Measurements from ENCODE around the gene ANKRD33.

The ANKRD33 gene

GRCh38 chr12:51905471-51906429 is 17.8 kb downstream of the ANKRD33 start:
- DNase-seq, result no peak

DNA sequence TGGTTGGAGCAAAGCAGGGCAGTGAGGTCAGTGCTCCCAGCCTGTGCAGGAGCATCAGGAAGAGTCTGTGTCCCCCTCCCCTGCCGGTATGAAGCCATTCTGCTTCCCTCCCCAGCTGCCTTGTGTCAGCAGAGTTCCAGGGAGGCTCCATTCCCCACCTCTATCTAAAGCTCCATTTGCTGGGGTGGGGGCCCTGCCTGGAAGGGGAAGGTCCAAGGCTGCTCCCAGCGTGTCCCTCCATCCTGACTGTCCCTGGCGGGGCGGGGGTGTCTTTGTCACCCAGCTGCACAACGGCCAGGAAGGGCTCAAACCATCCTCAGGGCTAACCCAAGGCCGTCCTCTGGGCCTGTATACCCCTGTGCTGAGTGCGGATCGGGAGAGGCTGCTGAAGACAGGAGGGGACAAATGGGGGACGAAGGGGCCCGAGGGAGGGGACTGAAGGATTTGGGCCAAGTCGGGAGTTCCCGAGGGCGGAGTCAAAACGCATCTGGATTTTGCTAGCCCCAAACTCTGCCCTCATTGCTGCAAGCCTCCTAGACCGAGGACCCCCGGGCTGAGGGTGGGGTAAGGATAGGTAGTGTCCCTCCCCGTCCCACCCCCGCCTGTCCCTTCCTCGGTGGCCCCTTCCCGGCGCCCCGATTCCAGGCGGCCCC is 18.7 kb downstream of the ANKRD33 start:
- no peak for DNase-seq

DNA sequence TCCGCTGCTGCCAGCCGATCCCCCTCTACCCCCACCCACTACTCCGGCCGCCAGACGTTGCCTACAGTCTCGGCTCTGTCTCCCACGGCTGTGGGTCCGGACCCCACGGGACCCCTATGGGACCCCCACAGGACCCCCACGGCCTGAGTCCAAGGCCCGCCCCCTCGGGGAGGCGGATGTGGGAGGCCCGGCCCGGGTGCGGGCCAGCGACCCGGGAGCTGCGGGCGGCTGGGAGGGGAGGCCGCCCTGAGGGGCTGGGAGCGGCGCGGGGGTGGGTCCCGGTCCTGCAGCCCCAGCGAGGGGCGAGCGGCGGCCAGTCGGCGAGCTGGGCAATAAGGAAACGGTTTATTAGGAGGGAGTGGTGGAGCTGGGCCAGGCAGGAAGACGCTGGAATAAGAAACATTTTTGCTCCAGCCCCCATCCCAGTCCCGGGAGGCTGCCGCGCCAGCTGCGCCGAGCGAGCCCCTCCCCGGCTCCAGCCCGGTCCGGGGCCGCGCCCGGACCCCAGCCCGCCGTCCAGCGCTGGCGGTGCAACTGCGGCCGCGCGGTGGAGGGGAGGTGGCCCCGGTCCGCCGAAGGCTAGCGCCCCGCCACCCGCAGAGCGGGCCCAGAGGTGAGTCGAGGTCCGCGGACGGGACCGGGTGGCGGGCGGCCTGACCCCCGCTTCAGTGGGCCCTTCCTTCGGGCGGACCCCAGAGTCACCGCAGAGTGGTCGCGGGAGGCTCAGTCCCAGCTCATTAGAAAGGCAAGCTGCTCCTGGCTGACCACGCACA is 19.4 kb downstream of the ANKRD33 start, which contains the start of gene ACVRL1:
Gene ACVRL1 (plus strand): TSS at position 422 of the 773 bp plus-strand sequence. CDS start 4,971 bp downstream, outside the sequence.
- DNase-seq, result no peak

DNA sequence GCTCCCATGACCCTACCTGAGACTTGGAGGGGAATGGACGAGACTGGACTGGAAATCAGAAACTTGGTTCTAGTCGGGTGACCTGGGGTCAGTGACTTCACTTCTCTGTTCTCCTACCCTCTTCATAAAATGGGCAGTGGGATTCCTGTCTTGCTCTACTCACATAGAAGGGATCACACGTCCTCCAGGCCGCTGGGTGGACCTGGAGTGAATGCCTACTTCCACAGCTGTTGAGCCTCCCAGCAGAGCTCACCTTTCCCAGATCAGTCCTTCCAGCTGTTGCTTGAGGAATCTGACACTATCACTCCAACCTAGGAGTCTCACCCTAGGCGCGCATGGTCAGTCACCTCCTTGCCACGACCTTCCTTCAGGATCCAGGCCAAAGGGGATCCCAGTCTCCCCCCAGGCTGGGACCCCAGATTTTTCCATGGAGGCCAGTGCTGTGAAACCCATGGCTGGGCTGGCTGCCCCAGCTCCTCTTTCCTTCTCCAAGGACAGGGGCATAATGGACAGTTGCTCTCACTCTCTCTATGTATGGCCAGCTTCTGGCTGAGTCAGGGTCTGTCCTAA is 20.0 kb downstream of the ANKRD33 start:
- no peak for DNase-seq

- DNase-seq, result no peak
Measured at GRCh38 chr12:51908876-51909592, 21.1 kb downstream of the ANKRD33 start.

- no peak for DNase-seq
Measured at GRCh38 chr12:51910168-51910567, 22.3 kb downstream of the ANKRD33 start.

- no peak for DNase-seq
Measured at GRCh38 chr12:51910691-51911090, 22.8 kb downstream of the ANKRD33 start.

DNA sequence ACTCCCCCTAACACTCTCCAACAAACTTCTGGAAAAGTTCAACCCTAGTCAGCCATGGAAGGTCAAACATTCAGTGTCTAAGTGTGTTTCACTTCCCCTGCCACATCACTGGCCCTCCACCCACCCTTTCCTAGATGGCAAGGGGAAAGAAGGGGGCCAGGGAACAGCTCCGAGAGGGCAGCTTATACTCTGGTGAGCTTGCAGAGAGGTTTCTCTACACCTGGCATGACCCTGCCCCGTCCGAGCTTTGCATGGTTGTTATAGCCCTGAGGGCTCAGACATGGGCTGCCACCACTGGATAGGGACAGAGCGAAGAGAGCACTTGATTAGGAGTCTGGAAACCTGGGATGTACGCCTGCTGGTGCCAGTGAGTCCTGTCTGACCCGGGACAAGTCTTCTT is 23.4 kb downstream of the ANKRD33 start:
- no peak for DNase-seq

GRCh38 chr12:51911788-51912711 is 24.1 kb downstream of the ANKRD33 start:
- no peak for DNase-seq

DNA sequence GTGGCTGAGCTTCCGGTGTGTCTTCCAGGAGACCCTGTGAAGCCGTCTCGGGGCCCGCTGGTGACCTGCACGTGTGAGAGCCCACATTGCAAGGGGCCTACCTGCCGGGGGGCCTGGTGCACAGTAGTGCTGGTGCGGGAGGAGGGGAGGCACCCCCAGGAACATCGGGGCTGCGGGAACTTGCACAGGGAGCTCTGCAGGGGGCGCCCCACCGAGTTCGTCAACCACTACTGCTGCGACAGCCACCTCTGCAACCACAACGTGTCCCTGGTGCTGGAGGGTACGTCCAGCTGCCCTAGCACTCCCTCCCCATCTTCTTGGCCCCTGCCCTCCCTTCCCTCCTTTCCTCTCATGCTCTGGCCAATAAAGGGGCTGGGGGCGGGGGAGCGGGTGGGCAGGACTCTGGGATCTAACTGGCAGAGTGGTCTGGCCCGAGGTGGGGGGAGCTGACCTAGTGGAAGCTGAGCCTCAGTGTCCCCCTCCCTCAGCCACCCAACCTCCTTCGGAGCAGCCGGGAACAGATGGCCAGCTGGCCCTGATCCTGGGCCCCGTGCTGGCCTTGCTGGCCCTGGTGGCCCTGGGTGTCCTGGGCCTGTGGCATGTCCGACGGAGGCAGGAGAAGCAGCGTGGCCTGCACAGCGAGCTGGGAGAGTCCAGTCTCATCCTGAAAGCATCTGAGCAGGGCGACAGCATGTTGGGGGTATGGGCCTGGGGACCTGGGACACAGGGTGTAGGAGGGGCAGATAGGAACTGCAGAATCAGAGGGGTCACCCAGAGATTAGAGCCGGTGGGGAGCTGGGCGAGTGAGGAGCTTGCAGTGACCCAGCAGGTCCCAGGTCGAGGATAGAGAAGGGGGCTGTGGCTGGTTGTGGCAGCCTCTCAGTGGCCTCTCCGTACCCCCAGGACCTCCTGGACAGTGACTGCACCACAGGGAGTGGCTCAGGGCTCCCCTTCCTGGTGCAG is 25.4 kb downstream of the ANKRD33 start:
- DNase-seq, result no peak

GRCh38 chr12:51914034-51914923 is 26.4 kb downstream of the ANKRD33 start:
- no peak for DNase-seq

DNA sequence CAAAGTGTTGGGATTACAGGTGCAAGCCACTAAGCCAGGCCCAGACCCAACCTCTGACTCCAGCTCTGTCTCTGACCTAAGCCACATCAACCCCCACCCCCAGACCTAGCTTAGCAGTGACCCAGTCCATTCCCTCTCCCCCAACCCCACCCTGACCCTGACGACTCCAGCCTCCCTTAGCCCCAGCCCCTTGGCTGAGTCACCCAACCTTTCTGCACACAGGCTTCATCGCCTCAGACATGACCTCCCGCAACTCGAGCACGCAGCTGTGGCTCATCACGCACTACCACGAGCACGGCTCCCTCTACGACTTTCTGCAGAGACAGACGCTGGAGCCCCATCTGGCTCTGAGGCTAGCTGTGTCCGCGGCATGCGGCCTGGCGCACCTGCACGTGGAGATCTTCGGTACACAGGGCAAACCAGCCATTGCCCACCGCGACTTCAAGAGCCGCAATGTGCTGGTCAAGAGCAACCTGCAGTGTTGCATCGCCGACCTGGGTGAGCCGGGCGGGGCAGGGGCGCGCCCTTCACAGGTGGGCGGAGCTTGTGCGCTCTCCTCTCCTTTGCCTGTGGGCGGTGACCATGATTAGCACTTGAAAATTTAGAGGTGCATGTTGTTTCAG is 27.2 kb downstream of the ANKRD33 start:
- no peak for DNase-seq

DNA sequence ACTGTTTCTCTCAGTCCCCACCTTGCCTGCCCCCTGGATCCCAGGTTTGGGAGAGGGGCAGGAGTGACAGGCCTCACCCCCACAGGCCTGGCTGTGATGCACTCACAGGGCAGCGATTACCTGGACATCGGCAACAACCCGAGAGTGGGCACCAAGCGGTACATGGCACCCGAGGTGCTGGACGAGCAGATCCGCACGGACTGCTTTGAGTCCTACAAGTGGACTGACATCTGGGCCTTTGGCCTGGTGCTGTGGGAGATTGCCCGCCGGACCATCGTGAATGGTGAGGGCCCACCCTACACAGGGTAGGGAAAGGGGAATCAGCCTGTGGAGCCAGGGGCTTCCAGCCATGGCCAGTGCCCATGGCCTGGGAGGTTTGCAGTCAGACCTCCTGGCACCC is 28.0 kb downstream of the ANKRD33 start:
- no peak for DNase-seq

DNA sequence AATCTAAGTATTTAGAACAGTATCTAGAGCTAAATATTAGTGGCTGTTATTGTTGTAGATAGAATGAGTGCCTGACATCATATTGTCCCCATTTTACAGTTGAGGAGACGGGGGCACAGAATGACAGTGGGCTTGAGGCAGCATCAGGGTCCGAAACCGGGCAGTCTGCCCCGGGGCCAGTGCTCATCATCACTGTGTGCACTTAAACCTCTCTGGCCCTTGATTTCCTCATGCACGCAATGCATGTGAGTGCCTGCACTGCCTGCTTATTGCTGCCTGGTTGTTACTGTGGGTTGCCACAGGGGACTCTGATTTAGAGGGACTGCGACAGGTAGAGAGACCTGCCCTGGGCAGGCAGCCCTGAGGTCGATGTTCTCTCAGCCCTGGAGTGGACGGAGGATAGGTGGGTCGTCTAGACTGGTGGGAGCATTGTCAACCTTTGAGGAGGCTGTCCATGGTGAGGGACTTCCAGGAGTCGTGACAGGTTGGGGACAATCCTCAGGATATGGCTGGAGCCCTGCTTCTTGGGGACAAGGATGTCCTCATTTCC is 29.2 kb downstream of the ANKRD33 start:
- DNase-seq, result no peak

- no peak for DNase-seq
Measured at GRCh38 chr12:51917746-51918453, 30.0 kb downstream of the ANKRD33 start.

DNA sequence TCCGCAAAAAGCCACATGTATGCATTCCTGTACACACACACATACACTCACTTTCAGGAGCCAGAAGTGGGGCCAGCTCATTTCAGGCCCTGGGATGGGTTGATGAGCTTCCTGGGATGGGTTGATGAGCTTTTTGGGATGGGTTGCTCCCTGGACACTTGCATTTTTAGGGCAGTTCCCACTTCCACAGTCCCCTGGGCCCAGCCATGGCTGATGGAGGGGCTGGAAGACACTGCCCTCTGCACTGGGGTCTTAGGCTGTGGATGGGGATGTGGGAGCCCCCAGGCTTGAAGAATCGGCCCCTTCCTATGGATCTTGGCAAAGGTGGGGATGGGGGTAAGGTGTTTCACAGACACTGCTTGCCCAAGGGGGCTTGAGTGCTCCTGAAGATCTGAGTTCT is 32.1 kb downstream of the ANKRD33 start:
- no peak for DNase-seq

GRCh38 chr12:51921017-51921725 is 33.3 kb downstream of the ANKRD33 start:
- DNase-seq, result peak; percentile 28
